Osteocyte (in vitro differentiated cells): ENCODE measurements around the gene CLRN1. TPM values are rescaled to one million over a fixed set of nuclear protein-coding genes. Genes with fewer than 3 reads are reported as not detected.

Experiments used
- DNase-seq: peaks from one replicate; pipeline ENCODE4 v3.0.0; 2021; ENCODE audit warnings: mixed read lengths; ENCODE audit not compliant: unreplicated experiment; ENCODE audit errors: extremely low spot score
- H3K27ac Mint-ChIP-seq: one replicate; pipeline ENCODE4 v1.8.0; 2021; ENCODE audit warnings: mild to moderate bottlenecking, mixed read lengths; ENCODE audit not compliant: unreplicated experiment
- H3K27me3 Mint-ChIP-seq: one replicate; pipeline ENCODE4 v1.8.0; 2021; ENCODE audit warnings: mixed read lengths; ENCODE audit not compliant: unreplicated experiment
- H3K36me3 Mint-ChIP-seq: one replicate; pipeline ENCODE4 v1.8.0; 2021; ENCODE audit warnings: mixed read lengths; ENCODE audit not compliant: unreplicated experiment
- H3K4me1 Mint-ChIP-seq: one replicate; pipeline ENCODE4 v1.8.0; 2021; ENCODE audit warnings: mixed read lengths; ENCODE audit not compliant: unreplicated experiment
- H3K4me3 Mint-ChIP-seq: one replicate; pipeline ENCODE4 v1.8.0; 2021; ENCODE audit warnings: mild to moderate bottlenecking, moderate library complexity, mixed read lengths; ENCODE audit not compliant: unreplicated experiment
- H3K9me3 Mint-ChIP-seq: one replicate; pipeline ENCODE4 v1.8.0; 2021; ENCODE audit warnings: mixed read lengths; ENCODE audit not compliant: unreplicated experiment
- total RNA-seq: library from RNA; stranded (reverse); gene quantifications from 2 replicates; pipeline ENCODE4 v1.2.1, GENCODE V29; 2021
- TF ChIP-seq, protein P1 (sequence below): fragments of 200-600 bp; sonication (generic); IDR thresholded peaks from 2 replicates; pipeline ENCODE4 v1.5.0; 2021; ENCODE audit warnings: antibody characterized with exemption, mild to moderate bottlenecking, moderate library complexity

CLRN1 gene
- total RNA-seq, 1 donor from 2014 or later: not detected

- Mint-ChIP-seq H3K4me3 (no peak overlapping the region), H3K27ac (no peak overlapping the region), H3K9me3 (no peaks in the 10 kb centered on the region), H3K27me3 (peaks cover 17% of the 10 kb centered on the region), H3K4me1 (peaks cover 13% of the 10 kb centered on the region), H3K36me3 (no peaks in the 10 kb centered on the region)
- TF ChIP-seq, protein P1, sequence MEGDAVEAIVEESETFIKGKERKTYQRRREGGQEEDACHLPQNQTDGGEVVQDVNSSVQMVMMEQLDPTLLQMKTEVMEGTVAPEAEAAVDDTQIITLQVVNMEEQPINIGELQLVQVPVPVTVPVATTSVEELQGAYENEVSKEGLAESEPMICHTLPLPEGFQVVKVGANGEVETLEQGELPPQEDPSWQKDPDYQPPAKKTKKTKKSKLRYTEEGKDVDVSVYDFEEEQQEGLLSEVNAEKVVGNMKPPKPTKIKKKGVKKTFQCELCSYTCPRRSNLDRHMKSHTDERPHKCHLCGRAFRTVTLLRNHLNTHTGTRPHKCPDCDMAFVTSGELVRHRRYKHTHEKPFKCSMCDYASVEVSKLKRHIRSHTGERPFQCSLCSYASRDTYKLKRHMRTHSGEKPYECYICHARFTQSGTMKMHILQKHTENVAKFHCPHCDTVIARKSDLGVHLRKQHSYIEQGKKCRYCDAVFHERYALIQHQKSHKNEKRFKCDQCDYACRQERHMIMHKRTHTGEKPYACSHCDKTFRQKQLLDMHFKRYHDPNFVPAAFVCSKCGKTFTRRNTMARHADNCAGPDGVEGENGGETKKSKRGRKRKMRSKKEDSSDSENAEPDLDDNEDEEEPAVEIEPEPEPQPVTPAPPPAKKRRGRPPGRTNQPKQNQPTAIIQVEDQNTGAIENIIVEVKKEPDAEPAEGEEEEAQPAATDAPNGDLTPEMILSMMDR: no peak
- no peak for DNase-seq
These were observed 31.2 kb upstream of the CLRN1 start for GRCh38 chr3:151003768-151004134.

GRCh38 chr3:151003029-151003767, 30.7 kb upstream of the CLRN1 start:
- peaks cover 17% of the 10 kb centered on the region for H3K27me3 Mint-ChIP-seq
- DNase-seq: no peak
- H3K4me3 Mint-ChIP-seq: no peak overlapping the region
- no peak overlapping the region for H3K27ac Mint-ChIP-seq
- H3K9me3 Mint-ChIP-seq: no peaks in the 10 kb centered on the region
- peaks cover 13% of the 10 kb centered on the region for H3K4me1 Mint-ChIP-seq
- H3K36me3 Mint-ChIP-seq: no peaks in the 10 kb centered on the region
- TF ChIP-seq, protein P1: no peak

DNA sequence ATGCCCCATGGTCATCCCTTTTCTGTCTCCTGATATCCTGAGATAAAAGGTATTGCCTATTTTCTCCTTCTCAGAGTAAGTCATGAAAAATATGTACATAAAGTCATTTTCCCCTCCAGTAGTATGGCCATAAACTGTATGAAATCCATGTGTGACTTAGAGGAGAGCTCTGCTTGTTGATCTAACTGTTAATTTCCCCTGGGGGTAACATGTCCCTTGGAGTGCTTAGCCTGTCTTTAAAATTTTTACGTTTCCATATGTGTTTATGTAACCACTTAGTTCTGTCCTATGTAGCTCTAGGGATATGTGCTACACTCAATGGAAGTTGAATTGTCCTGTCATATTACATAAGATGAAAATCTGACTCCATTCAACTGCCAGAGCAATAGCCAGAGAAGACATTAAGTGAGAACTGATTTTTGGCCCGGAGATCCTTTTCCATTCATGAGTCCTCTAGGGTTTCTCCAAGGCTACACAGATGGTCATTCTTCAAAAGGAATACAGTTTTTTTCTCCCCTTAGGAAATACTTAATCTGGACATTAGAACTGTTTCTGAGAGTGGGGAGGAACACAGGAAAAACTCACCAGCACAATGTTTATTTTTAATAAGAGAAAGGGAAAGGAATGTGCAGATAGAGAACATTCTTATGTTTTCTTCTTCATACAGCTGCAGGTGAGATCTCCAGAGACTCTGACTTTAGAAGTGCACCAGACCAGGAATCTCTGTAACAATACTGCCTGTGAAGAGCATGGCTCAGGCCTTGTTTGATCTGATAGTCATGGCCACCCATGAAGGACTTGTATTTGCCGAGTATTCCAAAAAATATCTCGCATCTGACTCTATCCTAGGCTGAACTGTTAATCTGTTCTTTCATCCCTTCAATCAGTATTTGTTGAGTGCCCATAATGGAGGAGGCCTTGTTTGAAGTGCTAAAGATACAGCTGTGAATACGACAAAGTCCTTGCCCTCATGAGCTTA, 29.8 kb upstream of the CLRN1 start:
- no peaks in the 10 kb centered on the region for H3K36me3 Mint-ChIP-seq
- peaks cover 13% of the 10 kb centered on the region for H3K4me1 Mint-ChIP-seq
- peak overlapping the region; percentile 3 for H3K27ac Mint-ChIP-seq
- H3K4me3 Mint-ChIP-seq: no peak overlapping the region
- TF ChIP-seq, protein P1: no peak
- peaks cover 5% of the 10 kb centered on the region for H3K9me3 Mint-ChIP-seq
- no peak for DNase-seq
- H3K27me3 Mint-ChIP-seq: peaks cover 24% of the 10 kb centered on the region

DNA sequence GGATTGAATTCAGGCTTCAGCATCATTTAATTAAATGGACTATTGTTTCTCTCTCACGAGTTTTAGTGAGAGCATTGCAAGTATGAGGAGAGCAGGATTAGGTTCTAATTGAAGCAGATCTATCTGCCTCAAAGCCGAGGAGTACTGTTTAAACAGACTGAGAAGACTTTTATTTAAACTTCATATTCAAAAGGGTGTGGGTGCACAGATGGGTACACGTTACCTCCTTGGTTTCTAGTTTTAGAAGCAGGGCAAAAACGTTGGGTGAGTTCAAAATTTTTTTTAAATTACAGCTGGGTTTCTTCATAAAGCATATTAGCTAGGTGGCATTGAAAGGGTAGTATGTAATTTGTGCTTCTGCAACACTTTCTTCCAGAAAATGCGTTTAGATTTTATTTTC, 26.5 kb upstream of the CLRN1 start:
- Mint-ChIP-seq H3K9me3 (peaks cover 6% of the 10 kb centered on the region), H3K36me3 (no peaks in the 10 kb centered on the region), H3K27ac (no peak overlapping the region), H3K4me3 (no peak overlapping the region), H3K4me1 (peaks cover 13% of the 10 kb centered on the region), H3K27me3 (peaks cover 17% of the 10 kb centered on the region)
- TF ChIP-seq, protein P1: no peak
- no peak for DNase-seq

GRCh38 chr3:150996731-150997130, 24.2 kb upstream of the CLRN1 start:
- no peaks in the 10 kb centered on the region for H3K36me3 Mint-ChIP-seq
- H3K27me3 Mint-ChIP-seq: peaks cover 33% of the 10 kb centered on the region
- no peak overlapping the region for H3K27ac Mint-ChIP-seq
- no peak for DNase-seq
- H3K4me3 Mint-ChIP-seq: no peak overlapping the region
- H3K4me1 Mint-ChIP-seq: peaks cover 2% of the 10 kb centered on the region
- H3K9me3 Mint-ChIP-seq: peaks cover 12% of the 10 kb centered on the region
- TF ChIP-seq, protein P1: no peak
